ENCODE results near the gene SCYL3.

GRCh38 chr1:169859001-169859400, 34.7 kb downstream of the SCYL3 start:
- TF ChIP-seq CTCF (IDR thresholded peaks at IDR 0.05 in 4 of 5, conservative IDR thresholded peaks at IDR 0.05 in 1 of 5) = no peak
- no peak for TF ChIP-seq POLR2A (IDR thresholded peaks at IDR 0.05)
